HG02798 (cell line): Measurements from ENCODE around the gene DLK1.

ENCODE experiments used
- ATAC-seq: cut with Tn5 transposase; IDR thresholded peaks from one replicate; pipeline ENCODE4 v1.9.1; 2021; ENCODE audit warnings: mild to moderate bottlenecking; ENCODE audit not compliant: unreplicated experiment, poor library complexity

The DLK1 gene

GRCh38 chr14:100785626-100786025, 58.9 kb downstream of the DLK1 start:
- no peak for ATAC-seq

DNA sequence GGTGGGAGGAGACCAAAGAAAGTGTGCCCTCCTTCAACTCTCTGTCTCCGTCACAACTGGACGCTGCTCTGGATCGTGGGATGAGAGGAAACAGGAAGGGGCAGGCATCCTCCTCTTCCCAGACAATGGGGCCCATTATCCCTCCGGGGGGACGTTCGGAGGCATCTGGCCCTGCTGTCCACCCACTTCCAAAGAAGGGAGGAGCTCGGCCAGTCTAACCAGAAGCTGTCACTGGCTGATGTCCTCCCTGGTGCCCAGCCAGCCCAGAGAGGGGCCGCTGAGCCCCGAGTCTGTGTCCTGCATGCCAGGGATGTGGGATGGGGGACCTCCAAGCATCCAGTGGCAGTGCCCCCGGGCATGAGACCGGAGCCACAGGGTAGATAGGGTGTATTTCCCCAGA, 59.4 kb downstream of the DLK1 start:
- no peak for ATAC-seq

- no peak for ATAC-seq
Observed at GRCh38 chr14:100786576-100787219, 60.0 kb downstream of the DLK1 start.

- ATAC-seq, result no peak
Observed at GRCh38 chr14:100787659-100788058, 61.0 kb downstream of the DLK1 start.
